Sigmoid colon (tissue), 4 donors: ENCODE data around the gene CORO1C.

ENCODE experiments used
- CTCF ChIP-seq, 4 experiments: fragments of 450-650 bp in 3 of 4; fragments of 200-600 bp in 1 of 4; IDR thresholded peaks; one replicate each; pipeline ENCODE4 v1.5.1; 2016 to 2019; ENCODE audit warnings: antibody characterized with exemption in 4 of 4, mild to moderate bottlenecking in 3 of 4, moderate library complexity in 2 of 4
- POLR2A ChIP-seq, 2 donors: fragments of 450-650 bp; IDR thresholded peaks; one replicate each; pipeline ENCODE4 v1.6.1; 2016; ENCODE audit warnings: antibody characterized with exemption in 2 of 2, mild to moderate bottlenecking in 2 of 2, moderate library complexity in 2 of 2
- POLR2AphosphoS5 ChIP-seq, 4 donors: sonication (generic); formaldehyde crosslinking; IDR thresholded peaks; one replicate each; pipeline ENCODE4 v1.6.1; 2017; ENCODE audit warnings: antibody characterized with exemption in 4 of 4

DNA sequence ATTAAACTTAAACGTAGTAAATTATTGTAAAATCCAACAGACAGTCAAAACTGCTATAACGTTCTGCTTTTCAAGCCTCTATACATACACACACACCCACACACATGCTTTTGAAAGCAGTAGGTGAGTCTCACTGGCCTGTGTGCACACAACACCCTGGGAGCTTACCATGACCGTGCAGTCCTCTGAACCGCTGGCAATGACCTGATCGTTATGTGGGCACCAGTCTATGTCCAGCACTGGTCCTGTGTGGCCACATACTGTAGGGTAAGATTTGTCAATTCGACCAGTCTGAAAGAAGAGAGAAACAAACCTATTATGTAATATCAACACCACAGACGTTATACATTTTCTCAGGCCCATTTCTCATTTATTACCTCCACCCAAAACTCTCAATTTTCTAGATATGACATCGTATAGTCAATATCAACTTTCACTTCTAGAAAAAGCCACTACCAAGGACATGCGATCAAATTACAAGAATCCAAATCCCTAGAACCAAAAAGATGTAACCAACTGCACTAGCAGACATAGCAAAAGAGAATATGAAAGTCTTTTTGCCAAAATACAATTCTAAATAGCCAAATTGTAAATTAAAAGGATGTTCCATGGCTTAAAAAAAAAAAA lies 53.1 kb downstream of the CORO1C start:
- TF ChIP-seq CTCF (IDR thresholded peaks at IDR 0.05) (no peak), POLR2AphosphoS5 (IDR thresholded peaks at IDR 0.05) (no peak), POLR2A (IDR thresholded peaks at IDR 0.05) (no peak)
